Heart left ventricle (tissue), 16 donors: ENCODE results near the gene MYH16. TPM values are rescaled to one million over a fixed set of nuclear protein-coding genes. Genes with fewer than 3 reads are reported as not detected.
"Not testable (repeated sequence)": the region's sequence is repeated elsewhere in the genome, so short reads cannot be mapped to it uniquely, and the experiment has no call there.

Experiments used
- ATAC-seq, 4 donors: fragments of 200-7000 bp; cut with Tn5 transposase; one replicate each; pipeline ENCODE4 v1.9.1; 2020 to 2022; ENCODE audit warnings: moderate library complexity in 4 of 4, mild to moderate bottlenecking in 3 of 4, moderate number of reproducible peaks in 1 of 4
- DNase-seq, 5 donors: peaks; one replicate each; pipeline ENCODE4 v3.0.0-alpha.2; 2020
- H3K27ac ChIP-seq, 12 donors: fragments of 200-600 bp; sonication (generic) in 4 of 12; one replicate each; pipeline versions ENCODE4 v1.5.0 to v1.8.0; 2016 to 2022; ENCODE audit warnings: mild to moderate bottlenecking in 2 of 12
- H3K27me3 ChIP-seq, 9 donors: fragments of 200-600 bp; sonication (generic) in 2 of 9; one replicate each; pipeline versions ENCODE4 v1.5.1 to v1.8.0; 2016 to 2022; ENCODE audit warnings: mild to moderate bottlenecking in 3 of 9
- H3K36me3 ChIP-seq, 9 donors: fragments of 200-600 bp; sonication (generic) in 2 of 9; one replicate each; pipeline versions ENCODE4 v1.5.0 to v1.8.0; 2018 to 2022; ENCODE audit warnings: mild to moderate bottlenecking in 2 of 9
- H3K4me1 ChIP-seq, 12 donors: fragments of 200-600 bp; sonication (generic) in 4 of 12; one replicate each; pipeline versions ENCODE4 v1.5.0 to v1.8.0; 2016 to 2022; ENCODE audit warnings: mild to moderate bottlenecking in 3 of 12
- H3K4me3 ChIP-seq, 12 donors: fragments of 200-600 bp; sonication (generic) in 4 of 12; one replicate each; pipeline versions ENCODE4 v1.5.0 to v1.8.0; 2017 to 2022; ENCODE audit warnings: mild to moderate bottlenecking in 9 of 12, moderate library complexity in 4 of 12
- H3K9me3 ChIP-seq, 12 donors: fragments of 200-600 bp; sonication (generic) in 4 of 12; one replicate each; pipeline versions ENCODE4 v1.5.0 to v1.8.0; 2016 to 2022; ENCODE audit warnings: mild to moderate bottlenecking in 1 of 12
- POLR2A ChIP-seq, 2 donors: fragments of 450-650 bp; IDR thresholded peaks; one replicate each; pipeline ENCODE4 v1.6.1; 2017; ENCODE audit warnings: antibody characterized with exemption in 2 of 2, mild to moderate bottlenecking in 2 of 2, moderate library complexity in 2 of 2
- WGBS, 4 donors: extraction: QIAGEN DNeasy Blood & Tissue Kit in 2 of 4; methylation state at CpG; one replicate each; pipeline versions ENCODE4 v1.1.5 to v1.1.7; 2013 to 2018; 5-methylcytosine and 5-hydroxymethylcytosine counted together
- intact Hi-C, 10 donors: fragments of 100-400 bp; cut with DNase I; formaldehyde crosslinking; loops; one replicate each; pipeline versions ENCODE4 v1.11.1 to v1.14.2; 2022
- polyA plus RNA-seq, 2 donors: library from polyadenylated mRNA; stranded (reverse); fragments of 200-250 nt; gene quantifications; one replicate each; pipeline ENCODE4 v1.2.3, GENCODE V29; 2013
- total RNA-seq, 9 donors: library from RNA; depleted of rRNA in 2 of 9; stranded (reverse); fragments of >200 nt in 2 of 9; fragmentation: NEBNext Ultra II Directional in 3 of 9; extraction: Animal tissue kit (Norgen Biotek cat#: 25700) in 3 of 9; gene quantifications; one replicate each; pipeline versions ENCODE4 v1.1.0 to v1.2.4, GENCODE V29; 2016 to 2023
- TF ChIP-seq, protein P1 (sequence below), 12 donors: fragments of 200-600 bp; sonication (generic) in 4 of 12; IDR thresholded peaks; one replicate each; pipeline versions ENCODE4 v1.5.0 to v1.8.0; 2018 to 2022; ENCODE audit warnings: antibody characterized with exemption in 12 of 12, mild to moderate bottlenecking in 5 of 12
- donor health status: ischemic (EF 13 %, LVEDD 7.1; RV severe dilation, severe dysfunction).
- donor health status: healthy with polysubstance abuse.
- donor health status: DM: no; HTN: yes; CAD: no.
- donor health status: DM: no; HTN: no; CAD: no.
- donor health status: ischemic (EF 25% LVEDD 6.9; RV normal size, moderate dysfunction).
- donor health status: ischemic (EF 25% LVEDD 5.7; RV mildly dilated, moderate dysfunction).
- donor health status: healthy.
- donor health status: DM: yes; HTN: yes; CAD: no.
- donor health status: ischemic (EF 35%, LVEDD 5.7; RV mildly dilated, moderate dysfunction).
- donor health status: nonischemic (EF 11% LVEDD 7.7; RV severe dilation, severe dysfunction).
- donor health status: DM: yes; HTN: yes; CAD: no.
- donor health status: PGD.
- donor health status: ischemic (EF 29% LVEDD 5.4; RV normal size, mild dysfunction).
- donor health status: nonischemic (EF 23%, LVEDD 6.1; RV moderate dilation, normal function).

MYH16 gene
- total and polyA plus RNA-seq, 11 donors = not detected

DNA sequence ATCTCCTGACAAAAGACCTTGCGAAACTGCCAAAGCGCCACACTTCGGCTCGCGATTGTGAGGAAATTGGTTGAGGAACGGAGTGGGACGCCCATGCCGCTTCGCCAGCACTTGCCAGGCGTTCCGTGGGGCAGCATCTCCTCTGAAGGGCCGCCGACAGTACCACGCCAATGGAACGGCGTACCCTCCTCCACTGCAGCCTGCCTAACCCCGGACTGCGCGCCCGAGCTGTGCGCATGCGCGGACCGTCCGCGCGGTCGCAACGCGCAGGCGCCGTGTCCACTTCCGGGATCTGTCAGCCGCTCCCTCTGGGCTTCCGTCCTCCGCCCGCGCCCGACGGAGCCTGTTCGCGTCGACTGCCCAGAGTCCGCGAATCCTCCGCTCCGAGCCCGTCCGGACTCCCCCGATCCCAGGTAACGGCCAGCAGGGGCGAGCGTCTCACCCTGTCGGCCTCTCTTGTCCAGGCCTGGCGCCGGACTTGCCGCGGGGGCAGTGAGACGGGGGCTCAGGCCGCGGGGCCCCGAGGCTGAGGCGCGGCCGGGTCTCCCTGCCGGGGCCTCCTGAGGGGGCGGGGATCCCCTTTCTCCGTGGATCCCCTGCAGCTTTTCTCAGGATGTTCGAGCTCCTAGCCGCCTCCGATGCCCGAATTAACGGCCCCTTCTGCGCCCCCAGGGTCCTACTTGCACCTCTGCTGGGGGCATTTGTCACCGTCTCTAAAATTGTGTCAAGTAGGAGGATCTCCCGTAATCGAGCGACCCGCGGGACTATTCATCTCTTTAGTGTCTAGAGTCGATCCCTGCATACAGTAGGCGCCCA lies 53.2 kb downstream of the MYH16 start, which contains the start of gene ARPC1A:
Gene ARPC1A (plus strand): TSS at position 307 of the 816 bp plus-strand sequence. CDS start 7,456 bp downstream, outside the sequence.
- 0% methylated on average over 19 to 82 of the region's 82 CpGs for WGBS, 4 donors
- Histone ChIP-seq H3K27me3 (no peaks in the 10 kb centered on the region), H3K27ac (peak within 1 kb of the TSS; percentile 77 to 95 (median 88)), H3K9me3 (no peaks in the 10 kb centered on the region), H3K4me1 (peaks cover 7 to 58% (median 46%) of the 10 kb centered on the region in 12 donors), H3K4me3 (peak within 1 kb of the TSS; percentile 69 to 100 (median 92)), H3K36me3 (peaks cover 0 to 6% (median 0%) of the 10 kb centered on the region in 9 donors)
- intact Hi-C loops = loop anchor here in 4 of 10 donors (10.0 kb wide), 1 partner anchor 181 kb away; the partner anchor contains the start of gene SMURF1 (in 4 of the 4)
- peak in 1 of 2 donors; percentile 80 for TF ChIP-seq POLR2A (IDR thresholded peaks at IDR 0.05)
- TF ChIP-seq, protein P1, sequence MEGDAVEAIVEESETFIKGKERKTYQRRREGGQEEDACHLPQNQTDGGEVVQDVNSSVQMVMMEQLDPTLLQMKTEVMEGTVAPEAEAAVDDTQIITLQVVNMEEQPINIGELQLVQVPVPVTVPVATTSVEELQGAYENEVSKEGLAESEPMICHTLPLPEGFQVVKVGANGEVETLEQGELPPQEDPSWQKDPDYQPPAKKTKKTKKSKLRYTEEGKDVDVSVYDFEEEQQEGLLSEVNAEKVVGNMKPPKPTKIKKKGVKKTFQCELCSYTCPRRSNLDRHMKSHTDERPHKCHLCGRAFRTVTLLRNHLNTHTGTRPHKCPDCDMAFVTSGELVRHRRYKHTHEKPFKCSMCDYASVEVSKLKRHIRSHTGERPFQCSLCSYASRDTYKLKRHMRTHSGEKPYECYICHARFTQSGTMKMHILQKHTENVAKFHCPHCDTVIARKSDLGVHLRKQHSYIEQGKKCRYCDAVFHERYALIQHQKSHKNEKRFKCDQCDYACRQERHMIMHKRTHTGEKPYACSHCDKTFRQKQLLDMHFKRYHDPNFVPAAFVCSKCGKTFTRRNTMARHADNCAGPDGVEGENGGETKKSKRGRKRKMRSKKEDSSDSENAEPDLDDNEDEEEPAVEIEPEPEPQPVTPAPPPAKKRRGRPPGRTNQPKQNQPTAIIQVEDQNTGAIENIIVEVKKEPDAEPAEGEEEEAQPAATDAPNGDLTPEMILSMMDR (IDR thresholded peaks at IDR 0.05) = peak in 5 of 12 donors; percentile 6 to 30 (median 24)
- ATAC-seq (peak; percentile 88 to 95 (median 92)), DNase-seq (peak; percentile 91 to 96 (median 92))

DNA sequence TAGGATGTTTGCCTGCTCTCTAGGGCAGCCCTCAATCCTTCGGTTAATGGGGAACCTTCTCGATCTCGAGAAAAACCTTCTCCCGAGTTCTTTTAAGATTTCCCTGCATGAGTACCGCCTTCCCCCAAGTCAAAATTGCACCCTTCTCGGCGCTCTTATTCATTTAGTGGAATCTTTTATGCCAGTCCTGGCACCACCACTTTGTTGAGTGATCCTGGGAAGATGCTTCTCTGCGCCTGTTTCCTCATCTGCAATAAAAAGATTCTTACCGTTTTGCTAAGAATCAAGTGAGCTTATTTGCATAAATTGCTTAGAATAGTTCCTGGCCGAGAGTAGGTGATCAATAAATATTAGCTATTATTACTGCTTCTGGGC lies 53.8 kb downstream of the MYH16 start:
- no peaks in the 10 kb centered on the region for H3K27me3 ChIP-seq
- no peaks in the 10 kb centered on the region for H3K9me3 ChIP-seq
- no peak for TF ChIP-seq POLR2A (IDR thresholded peaks at IDR 0.05)
- TF ChIP-seq, protein P1 (IDR thresholded peaks at IDR 0.05) = no peak
- whole genome bisulfite sequencing, 4 donors = 1 to 2% (median 2%) methylated on average over 10 of the region's 10 CpGs
- peak overlapping the region; percentile 69 to 100 (median 92) for H3K4me3 ChIP-seq
- peaks cover 0 to 6% (median 0%) of the 10 kb centered on the region in 9 donors for H3K36me3 ChIP-seq
- H3K27ac ChIP-seq = peak overlapping the region; percentile 77 to 95 (median 88)
- intact Hi-C loops = loop anchor here in 4 of 10 donors (10.0 kb wide), 1 partner anchor 182 kb away; the partner anchor contains the start of gene SMURF1 (in 4 of the 4)
- peaks cover 7 to 63% (median 46%) of the 10 kb centered on the region in 12 donors for H3K4me1 ChIP-seq
- DNase-seq = no peak
- ATAC-seq = no peak

DNA sequence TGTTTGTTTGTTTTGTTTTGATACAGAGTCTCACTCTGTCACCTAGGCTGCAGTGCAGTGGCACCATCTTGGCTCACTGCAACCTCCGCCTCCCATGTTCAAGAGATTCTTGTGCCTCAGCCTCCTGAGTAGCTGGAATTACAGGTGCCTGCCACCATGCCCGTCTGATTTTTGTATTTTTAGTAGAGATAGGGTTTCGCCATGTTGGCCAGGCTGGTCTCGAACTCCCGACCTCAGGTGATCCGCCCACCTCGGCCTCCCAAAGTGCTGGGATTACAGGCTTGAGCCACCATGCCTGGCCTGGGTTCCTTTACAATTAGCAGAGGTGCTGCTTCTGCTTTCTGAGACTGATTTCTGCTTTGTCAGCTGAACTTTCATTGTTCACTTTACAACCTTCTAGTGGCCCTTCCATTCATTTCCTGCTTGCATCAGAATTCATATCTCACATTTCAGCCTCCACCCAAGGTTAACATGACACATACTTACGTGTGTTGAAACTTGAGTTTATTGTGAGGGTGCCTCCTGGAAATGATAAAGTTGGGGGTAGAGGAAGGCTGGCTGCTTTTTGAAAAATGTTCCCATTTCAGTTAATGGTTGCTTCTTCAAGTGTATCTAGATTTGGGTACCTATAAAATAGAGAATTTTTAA lies 57.8 kb downstream of the MYH16 start:
- H3K27me3 ChIP-seq, DNase-seq, H3K4me3 ChIP-seq, intact Hi-C loops, H3K9me3 ChIP-seq: not testable (repeated sequence)
- H3K36me3 ChIP-seq = peaks cover 4 to 36% (median 26%) of the 10 kb centered on the region in 9 donors
- ATAC-seq = peak in 2 of 4 donors; percentile 26 to 38
- peaks cover 4 to 67% (median 42%) of the 10 kb centered on the region in 12 donors for H3K4me1 ChIP-seq
- 61 to 75% (median 71%) methylated on average over 8 of the region's 8 CpGs for WGBS, 4 donors
- peak overlapping the region; percentile 1 to 95 (median 76) for H3K27ac ChIP-seq

DNA sequence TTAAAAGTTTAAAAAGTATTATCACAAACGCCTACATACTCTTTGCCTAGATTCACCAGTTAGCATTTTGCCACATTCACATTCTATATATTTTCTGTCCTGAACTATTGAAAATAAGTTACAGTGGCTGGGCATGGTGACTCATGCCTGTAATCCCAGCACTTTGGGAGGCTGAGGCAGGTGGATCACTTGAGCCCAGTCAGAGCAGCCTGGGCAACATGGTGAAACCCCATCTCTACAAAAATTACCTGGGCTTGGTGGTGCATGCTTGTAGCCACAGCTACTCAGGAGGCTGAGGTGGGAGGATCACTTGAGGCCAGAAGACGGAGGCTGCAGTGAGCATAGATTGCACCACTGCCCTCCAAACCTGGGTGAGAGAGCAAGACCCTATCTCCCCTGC lies 58.4 kb downstream of the MYH16 start:
- no peak overlapping the region for H3K4me3 ChIP-seq
- ATAC-seq = peak in 1 of 4 donors; percentile 4
- TF ChIP-seq, protein P1 (IDR thresholded peaks at IDR 0.05) = no peak
- no peak for TF ChIP-seq POLR2A (IDR thresholded peaks at IDR 0.05)
- peaks cover 4 to 72% (median 43%) of the 10 kb centered on the region in 12 donors for H3K4me1 ChIP-seq
- no peak for DNase-seq
- H3K36me3 ChIP-seq = peaks cover 4 to 42% (median 31%) of the 10 kb centered on the region in 9 donors
- intact Hi-C loops = no loop called here
- H3K9me3 ChIP-seq = no peaks in the 10 kb centered on the region
- peak overlapping the region in 6 of 12 donors; percentile 1 to 95 (median 76) for H3K27ac ChIP-seq
- WGBS, 4 donors = 81 to 95% (median 91%) methylated on average over 2 of the region's 2 CpGs
- no peaks in the 10 kb centered on the region for H3K27me3 ChIP-seq
